ENCODE data around the gene FRMPD2. TPM values are rescaled to one million over a fixed set of nuclear protein-coding genes. Genes with fewer than 3 reads are reported as not detected.
"Not testable (repeated sequence)": the region's sequence is repeated elsewhere in the genome, so short reads cannot be mapped to it uniquely, and the experiment has no call there.

The FRMPD2 gene
- total and polyA plus RNA-seq, 11 donors: 0.20 to 0.66 TPM; not detected in 9

GRCh38 chr10:48139953-48140850 is 134.3 kb downstream of the FRMPD2 start:
- DNase-seq: peak in 2 of 5 donors; percentile 7 to 33
- H3K4me3 ChIP-seq; H3K27ac ChIP-seq; H3K36me3 ChIP-seq; H3K4me1 ChIP-seq; intact Hi-C loops (cut with DNase I); H3K27me3 ChIP-seq; H3K9me3 ChIP-seq: not testable (repeated sequence)
- peak; percentile 59 to 91 (median 84) for ATAC-seq
- WGBS, 4 donors: 38 to 55% methylated on average over 20 to 23 of the region's 53 CpGs; no CpG with 5 or more reads in 2 of the 4 donors

DNA sequence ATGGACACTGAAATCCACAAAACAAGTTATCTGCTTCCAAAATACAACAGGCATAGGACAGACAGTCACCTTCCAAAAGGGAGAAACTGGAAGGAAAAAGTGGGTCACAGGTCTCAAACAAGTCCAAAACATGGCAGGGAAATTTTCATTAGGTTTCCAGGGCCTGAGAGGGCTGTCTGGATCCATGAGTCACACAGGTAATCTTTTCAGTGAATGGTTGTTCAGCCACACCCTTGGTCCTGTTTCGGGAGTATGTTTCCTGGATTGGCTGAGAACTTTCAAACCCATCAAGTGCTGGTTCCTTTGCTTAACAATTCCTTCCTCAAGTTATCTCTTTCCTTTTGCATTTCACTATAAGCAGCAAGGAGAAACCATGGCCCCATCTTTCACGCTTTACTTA is 145.5 kb downstream of the FRMPD2 start:
- H3K9me3 ChIP-seq; DNase-seq; H3K36me3 ChIP-seq; H3K27ac ChIP-seq; intact Hi-C loops (cut with DNase I); H3K27me3 ChIP-seq; H3K4me3 ChIP-seq; ATAC-seq; H3K4me1 ChIP-seq: not testable (repeated sequence)
- 59 to 86% (median 74%) methylated on average over 1 of the region's 2 CpGs; no CpG with 5 or more reads in 1 of the 4 donors for WGBS, 4 donors

- no CpG with 5 or more reads among the region's 2 CpGs for WGBS, 4 donors
- H3K27ac ChIP-seq; H3K36me3 ChIP-seq; ATAC-seq; intact Hi-C loops (cut with DNase I); H3K4me3 ChIP-seq; H3K4me1 ChIP-seq; DNase-seq; H3K27me3 ChIP-seq; H3K9me3 ChIP-seq: not testable (repeated sequence)
Measured at GRCh38 chr10:48126251-48126650, 148.2 kb downstream of the FRMPD2 start.

DNA sequence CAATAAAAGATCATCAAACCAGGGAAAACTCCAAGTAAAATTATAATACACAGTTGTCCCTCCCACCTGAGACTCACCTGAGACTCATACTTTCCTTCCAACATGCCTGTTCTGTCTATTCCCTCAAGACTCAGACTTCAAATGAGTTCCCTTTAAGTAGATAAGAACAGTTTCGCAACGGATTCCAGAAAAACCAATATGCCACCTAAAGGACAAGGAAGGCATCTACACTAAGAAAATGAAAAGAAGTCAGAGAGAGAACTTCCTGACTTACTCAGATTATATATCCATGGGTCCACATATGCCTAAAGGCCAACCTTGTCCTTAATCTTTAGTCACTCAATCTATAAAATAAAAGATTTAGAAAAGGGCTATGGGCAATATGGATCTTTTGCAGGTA is 148.9 kb downstream of the FRMPD2 start:
- H3K27ac ChIP-seq; intact Hi-C loops (cut with DNase I); H3K27me3 ChIP-seq; H3K4me1 ChIP-seq; H3K4me3 ChIP-seq; DNase-seq; ATAC-seq; H3K36me3 ChIP-seq; H3K9me3 ChIP-seq: not testable (repeated sequence)
- 19 to 23% methylated on average over 2 of the region's 2 CpGs; no CpG with 5 or more reads in 2 of the 4 donors for WGBS, 4 donors

DNA sequence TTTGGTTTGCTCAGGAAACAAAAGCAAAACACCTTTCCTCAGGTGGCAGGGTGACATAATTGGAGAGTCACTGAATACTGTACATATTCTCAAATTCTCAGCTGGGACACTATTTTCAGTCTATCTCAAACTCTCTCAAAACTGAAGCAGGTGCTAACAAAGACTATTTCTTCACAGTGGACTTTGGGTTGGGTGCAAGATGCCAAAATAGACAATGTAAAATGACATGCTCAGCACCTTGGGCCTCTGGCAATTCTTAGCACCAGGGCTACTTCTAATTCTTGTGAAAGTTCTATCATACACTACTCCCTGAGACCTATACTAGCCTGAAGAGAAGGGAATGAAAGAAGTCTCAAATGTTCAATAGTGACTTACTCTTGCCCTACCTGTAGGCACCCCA is 151.9 kb downstream of the FRMPD2 start:
- H3K4me3 ChIP-seq; ATAC-seq; H3K36me3 ChIP-seq; H3K4me1 ChIP-seq; H3K27ac ChIP-seq; H3K9me3 ChIP-seq; DNase-seq; intact Hi-C loops (cut with DNase I); H3K27me3 ChIP-seq: not testable (repeated sequence)

GRCh38 chr10:48110277-48110676 is 164.2 kb downstream of the FRMPD2 start:
- WGBS, 4 donors: 100% methylated on average over 1 of the region's 3 CpGs; no CpG with 5 or more reads in 3 of the 4 donors
- H3K27ac ChIP-seq; ATAC-seq; H3K9me3 ChIP-seq; DNase-seq; H3K27me3 ChIP-seq; H3K4me1 ChIP-seq; intact Hi-C loops (cut with DNase I); H3K4me3 ChIP-seq; H3K36me3 ChIP-seq: not testable (repeated sequence)

Other genes with a start within 250 kb of the FRMPD2 start
- 10 to 100 TPM; 22.8 to 36.8 (median 31.8) TPM for gene MAPK8, start 32.0 kb upstream of the FRMPD2 start, total RNA-seq
- gene MAPK8, start 32.0 kb upstream of the FRMPD2 start, polyA plus RNA-seq: 10 to 100 TPM in 1 of 2 donors, 1 to 10 TPM in 1; 4.2 to 17.7 TPM

Measured in heart left ventricle (tissue), 16 donors.